ENCODE data around the gene IGSF23.

The IGSF23 gene

GRCh38 chr19:44613295-44614178, at the start of gene IGSF23:
IGSF23 (plus strand) TSS chr19:44613563; CDS start chr19:44613646, 83 bp downstream.
- DNase-seq (ENCODE audit: low read depth in 2 of 2): no peak

GRCh38 chr19:44566984-44567383, 46.4 kb upstream of the IGSF23 start:
- DNase-seq (ENCODE audit: low read depth in 2 of 2): no peak

DNA sequence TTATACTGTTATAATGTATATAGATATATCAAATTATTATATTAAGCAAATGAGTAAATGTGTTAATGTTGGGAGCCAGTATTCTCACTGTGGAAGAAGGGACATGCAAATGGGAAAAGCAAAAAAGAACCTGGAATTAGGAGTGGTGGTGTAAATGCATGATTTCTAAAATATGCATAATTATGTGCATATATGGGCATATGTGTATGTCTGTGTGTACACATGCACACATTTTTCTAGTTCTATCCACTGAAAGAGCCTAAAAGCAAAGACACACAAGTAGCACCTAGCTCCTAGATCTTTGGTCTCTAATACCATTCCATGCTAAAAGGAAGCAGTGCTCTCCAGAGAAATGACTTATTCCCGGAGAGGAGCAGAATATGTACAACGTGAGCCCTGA, 45.6 kb upstream of the IGSF23 start:
- no peak for DNase-seq (ENCODE audit: low read depth in 2 of 2)

DNA sequence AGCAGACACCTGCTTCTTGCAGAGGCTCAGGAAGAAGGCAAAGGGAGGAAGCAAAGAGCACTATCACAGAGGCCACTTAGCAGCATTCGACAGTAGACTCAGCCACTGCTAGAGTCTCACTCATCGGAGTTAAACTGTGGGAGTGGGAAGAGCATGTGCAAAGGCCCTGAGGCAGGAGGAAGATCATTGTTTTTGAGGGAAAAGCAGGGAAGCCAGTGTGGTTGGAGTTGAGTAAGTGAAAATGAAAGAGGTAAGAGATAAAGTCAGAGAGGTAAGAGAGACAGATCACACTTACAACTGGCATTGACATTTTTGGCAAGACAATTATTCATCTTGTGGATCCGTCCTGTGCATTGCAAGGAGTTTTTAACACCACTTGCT, 42.8 kb upstream of the IGSF23 start:
- no peak for DNase-seq (ENCODE audit: low read depth in 2 of 2)

DNA sequence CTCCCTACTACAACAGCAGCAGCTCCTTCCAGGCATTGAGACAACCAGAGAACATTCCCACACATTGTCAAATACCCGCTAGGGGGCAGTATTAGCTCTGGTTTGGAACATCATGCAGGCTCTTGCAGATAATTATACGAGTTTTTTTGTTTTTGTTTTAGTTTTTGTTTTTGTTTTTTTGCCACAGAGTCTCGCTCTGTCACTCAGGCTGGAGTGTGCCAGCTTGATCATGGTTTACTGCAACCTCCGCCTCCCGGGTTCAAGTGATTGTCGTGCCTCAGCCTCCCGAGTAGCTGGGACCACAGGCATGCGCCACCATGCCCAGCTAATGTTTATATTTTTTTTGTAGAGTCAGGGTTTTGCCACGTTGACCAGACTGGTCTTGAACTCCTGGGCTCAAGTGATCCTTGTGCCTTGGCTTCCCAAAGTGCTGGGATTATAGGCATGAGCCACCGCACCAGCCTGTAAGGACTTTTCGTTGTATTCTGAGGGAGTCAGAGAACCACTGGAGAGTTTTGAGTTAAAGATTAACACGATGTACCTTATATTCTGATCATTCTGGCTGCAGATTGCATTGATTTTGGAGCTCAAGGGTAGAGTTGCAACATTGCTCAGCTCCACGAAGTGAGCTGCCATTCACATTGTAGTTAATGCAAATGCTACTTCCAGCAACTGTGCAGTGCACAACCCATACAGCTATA, 42.2 kb upstream of the IGSF23 start:
- DNase-seq (ENCODE audit: low read depth in 2 of 2): peak in 1 of 2 donors; percentile 26

DNA sequence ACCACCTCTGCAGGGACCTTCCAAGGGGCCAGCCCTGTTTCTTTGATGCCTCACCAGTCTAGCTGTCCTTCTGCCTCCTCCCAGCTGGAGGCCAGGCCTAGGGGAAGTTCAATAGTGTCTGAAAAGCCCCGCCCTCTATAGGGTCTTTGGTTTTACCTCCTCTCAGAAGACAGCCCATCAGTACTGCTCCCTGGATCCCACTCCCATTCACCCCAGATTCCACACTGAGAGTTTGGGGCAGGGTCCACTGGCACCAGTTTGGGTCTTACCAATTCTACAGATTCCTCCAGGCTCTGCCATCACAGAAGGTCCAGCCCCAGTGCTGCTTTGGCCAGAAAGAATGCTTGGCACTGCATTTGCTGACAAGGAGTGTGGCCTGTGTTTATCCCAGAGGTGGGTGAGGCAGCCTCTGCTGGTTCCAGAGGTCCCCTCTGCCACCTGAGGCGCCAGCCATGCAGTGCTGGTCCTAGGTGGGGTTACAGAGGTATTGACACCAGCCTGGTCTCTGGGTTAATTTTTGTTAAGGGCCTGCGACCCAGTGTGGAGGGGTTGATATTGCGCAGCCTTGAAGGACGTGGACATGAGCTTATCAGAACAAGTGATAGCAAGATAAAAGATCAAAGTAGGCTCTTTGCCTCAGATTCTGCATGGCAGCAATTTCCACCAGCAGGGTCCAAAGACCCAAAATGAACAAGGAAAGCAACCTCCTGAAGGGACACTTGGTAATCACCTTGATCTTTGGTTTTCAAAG, 41.4 kb upstream of the IGSF23 start:
- no peak for DNase-seq (ENCODE audit: low read depth in 2 of 2)

- DNase-seq (ENCODE audit: low read depth in 2 of 2): no peak
Measured at GRCh38 chr19:44572581-44572900, 40.8 kb upstream of the IGSF23 start.

DNA sequence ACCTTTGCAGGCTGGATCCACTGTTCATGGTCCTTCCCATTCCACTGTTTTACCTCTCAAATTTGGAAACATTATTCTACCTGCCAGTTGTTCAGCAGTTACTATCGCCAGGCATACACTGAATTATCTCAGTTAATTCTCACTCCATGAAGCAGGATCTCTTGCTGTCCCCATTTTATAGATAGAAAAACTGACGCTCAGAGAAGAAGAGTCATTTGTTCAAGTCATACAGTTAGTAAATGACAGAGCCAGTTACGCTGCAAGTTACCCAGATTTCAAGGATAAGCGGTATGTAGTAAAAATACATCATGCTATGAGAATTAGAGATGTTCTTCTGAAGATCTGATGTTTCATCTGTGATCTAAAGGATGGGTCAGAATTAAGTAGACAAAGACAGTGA, 40.2 kb upstream of the IGSF23 start:
- no peak for DNase-seq (ENCODE audit: low read depth in 2 of 2)

GRCh38 chr19:44573627-44574026, 39.7 kb upstream of the IGSF23 start:
- no peak for DNase-seq (ENCODE audit: low read depth in 2 of 2)

GRCh38 chr19:44574186-44574950, 39.0 kb upstream of the IGSF23 start:
- no peak for DNase-seq (ENCODE audit: low read depth in 2 of 2)

- DNase-seq (ENCODE audit: low read depth in 2 of 2): no peak
Measured at GRCh38 chr19:44575116-44575700, 38.2 kb upstream of the IGSF23 start.

DNA sequence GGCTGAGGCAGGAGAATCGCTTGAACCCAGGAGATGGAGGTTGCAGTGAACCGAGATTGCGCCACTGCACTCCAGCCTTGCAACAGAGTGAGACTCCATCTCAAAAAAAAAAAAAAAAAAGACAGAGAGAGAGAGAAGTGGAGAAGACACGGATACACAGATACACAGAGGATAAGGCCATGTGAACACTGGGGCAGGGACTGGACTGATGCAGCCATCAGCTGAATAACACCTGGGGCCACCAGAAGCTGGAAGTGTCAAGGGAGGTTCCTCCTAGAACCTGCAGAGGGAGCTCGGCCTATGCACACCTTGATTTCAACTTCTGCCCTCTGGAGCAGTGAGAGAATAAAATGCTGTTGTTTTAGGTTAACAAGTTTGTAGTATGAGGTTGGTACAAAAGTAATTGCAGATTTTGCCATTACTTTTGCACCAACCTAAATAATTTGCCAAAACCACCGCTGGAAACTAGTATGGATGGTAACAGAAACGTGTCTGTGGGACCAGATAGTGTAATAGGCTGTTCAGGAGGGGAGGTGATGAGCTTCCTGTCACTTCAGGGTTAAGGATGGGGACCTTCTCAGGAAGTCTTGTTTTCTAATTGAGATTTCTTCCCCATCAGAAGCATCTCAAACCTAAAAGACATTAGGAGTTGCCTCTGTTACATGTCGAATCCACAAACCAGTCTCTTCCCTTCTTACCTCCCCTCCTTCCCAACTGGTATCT, 36.4 kb upstream of the IGSF23 start:
- no peak for DNase-seq (ENCODE audit: low read depth in 2 of 2)

DNA sequence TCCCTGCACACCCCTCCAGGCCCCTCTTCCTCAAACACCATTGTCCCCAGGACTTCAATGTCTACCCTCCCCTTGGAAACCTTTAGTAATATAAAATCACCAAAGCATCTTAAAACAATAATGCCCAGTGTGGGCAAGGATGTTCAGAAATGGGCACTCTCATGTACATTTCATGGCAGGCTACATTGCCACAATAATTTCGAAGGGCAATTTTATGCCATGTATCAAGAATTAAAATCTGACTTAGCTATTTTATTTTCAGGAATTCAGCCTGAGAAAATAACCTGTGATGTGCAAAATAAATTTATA, 35.8 kb upstream of the IGSF23 start:
- no peak for DNase-seq (ENCODE audit: low read depth in 2 of 2)

DNA sequence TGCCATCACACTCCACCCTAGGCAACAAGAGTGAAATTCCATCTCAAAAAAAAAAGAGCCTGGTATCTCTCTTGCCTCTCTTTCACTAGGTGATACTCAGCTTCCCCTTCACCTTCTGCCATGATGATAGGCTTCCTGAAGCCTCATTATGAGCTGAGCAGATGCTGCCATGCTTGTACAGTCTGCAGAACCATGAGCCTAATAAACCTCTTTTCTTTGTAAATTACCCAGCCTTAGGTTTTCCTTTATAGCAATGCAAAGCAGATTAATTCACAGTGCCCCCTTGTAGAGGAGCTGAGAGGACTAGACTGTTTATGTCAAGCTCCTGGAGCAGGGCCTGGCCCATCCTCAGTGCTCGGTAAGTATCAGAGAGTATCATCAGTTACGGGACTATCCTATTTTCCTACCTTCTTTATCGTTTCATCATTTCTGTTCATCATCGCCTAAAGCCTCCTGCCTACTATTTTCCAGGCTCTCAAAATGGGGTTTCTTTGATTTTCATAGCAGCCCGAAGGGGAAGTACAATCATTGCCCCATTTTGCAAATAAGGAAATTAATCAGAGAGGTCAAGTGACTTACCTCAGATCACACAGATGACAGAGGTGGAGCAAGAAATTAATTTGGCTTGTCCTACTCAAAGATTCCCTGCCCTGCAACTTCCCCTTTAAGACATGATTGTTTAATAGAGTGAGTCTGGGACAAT, 33.5 kb upstream of the IGSF23 start:
- no peak for DNase-seq (ENCODE audit: low read depth in 2 of 2)

GRCh38 chr19:44580366-44580895, 32.9 kb upstream of the IGSF23 start:
- no peak for DNase-seq (ENCODE audit: low read depth in 2 of 2)

GRCh38 chr19:44581288-44581687, 32.1 kb upstream of the IGSF23 start:
- DNase-seq (ENCODE audit: low read depth in 2 of 2): no peak

- DNase-seq (ENCODE audit: low read depth in 2 of 2): peak in 1 of 2 donors; percentile 45
Measured at GRCh38 chr19:44582581-44583265, 30.6 kb upstream of the IGSF23 start.

DNA sequence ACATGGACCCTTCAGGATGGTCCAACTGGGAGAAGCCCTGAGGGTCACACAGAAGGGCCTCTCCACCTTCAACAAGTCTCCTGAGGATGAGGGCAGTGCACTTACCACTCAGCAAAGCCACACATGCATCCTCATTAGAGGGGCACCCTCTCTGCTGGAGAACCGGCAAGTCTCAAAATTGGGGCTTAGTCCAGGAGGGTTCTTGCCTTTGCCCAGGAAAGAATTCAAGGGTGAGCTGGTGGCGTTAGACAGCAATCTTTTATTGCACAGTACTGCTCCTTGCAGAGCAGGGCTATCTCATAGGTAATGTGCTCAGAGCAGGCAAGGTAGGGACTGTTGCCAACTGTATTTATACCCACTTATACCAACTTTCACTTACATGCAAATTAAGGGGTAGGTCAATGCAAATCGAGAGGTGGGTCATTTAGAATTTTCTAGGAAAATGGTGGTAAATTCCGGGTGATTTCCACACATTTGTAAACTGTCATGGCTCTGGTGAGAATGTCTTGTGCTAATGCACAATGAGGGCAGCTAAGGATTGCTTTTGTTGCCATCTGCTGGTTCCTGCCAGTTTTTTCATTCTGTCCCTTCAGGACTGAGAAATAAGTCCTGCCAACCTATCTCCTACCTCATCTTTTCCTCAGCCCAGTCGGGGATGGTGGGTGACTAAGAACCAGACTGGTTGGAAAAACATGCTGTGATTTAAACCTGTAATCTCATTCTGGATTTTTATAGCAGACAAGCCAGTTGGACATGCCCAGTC, 27.8 kb upstream of the IGSF23 start:
- no peak for DNase-seq (ENCODE audit: low read depth in 2 of 2)
